WI38 (cell line): ENCODE measurements around the gene GAL3ST1.

Source experiments
- H3K4me3 ChIP-seq: 2 replicates; pipeline ENCODE4 v1.5.1; 2011; ENCODE audit warnings: low read depth, mild to moderate bottlenecking, control low read depth, low read length
- TF ChIP-seq, protein P1 (sequence below): IDR thresholded peaks from 2 replicates; pipeline ENCODE4 v1.5.1; 2012; ENCODE audit warnings: low read depth, mild to moderate bottlenecking, control low read depth, low read length

Gene GAL3ST1

GRCh38 chr22:30582788-30583545 is 8.5 kb upstream of the GAL3ST1 start:
- TF ChIP-seq, protein P1, sequence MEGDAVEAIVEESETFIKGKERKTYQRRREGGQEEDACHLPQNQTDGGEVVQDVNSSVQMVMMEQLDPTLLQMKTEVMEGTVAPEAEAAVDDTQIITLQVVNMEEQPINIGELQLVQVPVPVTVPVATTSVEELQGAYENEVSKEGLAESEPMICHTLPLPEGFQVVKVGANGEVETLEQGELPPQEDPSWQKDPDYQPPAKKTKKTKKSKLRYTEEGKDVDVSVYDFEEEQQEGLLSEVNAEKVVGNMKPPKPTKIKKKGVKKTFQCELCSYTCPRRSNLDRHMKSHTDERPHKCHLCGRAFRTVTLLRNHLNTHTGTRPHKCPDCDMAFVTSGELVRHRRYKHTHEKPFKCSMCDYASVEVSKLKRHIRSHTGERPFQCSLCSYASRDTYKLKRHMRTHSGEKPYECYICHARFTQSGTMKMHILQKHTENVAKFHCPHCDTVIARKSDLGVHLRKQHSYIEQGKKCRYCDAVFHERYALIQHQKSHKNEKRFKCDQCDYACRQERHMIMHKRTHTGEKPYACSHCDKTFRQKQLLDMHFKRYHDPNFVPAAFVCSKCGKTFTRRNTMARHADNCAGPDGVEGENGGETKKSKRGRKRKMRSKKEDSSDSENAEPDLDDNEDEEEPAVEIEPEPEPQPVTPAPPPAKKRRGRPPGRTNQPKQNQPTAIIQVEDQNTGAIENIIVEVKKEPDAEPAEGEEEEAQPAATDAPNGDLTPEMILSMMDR: no peak
- H3K4me3 ChIP-seq: no peak overlapping the region

DNA sequence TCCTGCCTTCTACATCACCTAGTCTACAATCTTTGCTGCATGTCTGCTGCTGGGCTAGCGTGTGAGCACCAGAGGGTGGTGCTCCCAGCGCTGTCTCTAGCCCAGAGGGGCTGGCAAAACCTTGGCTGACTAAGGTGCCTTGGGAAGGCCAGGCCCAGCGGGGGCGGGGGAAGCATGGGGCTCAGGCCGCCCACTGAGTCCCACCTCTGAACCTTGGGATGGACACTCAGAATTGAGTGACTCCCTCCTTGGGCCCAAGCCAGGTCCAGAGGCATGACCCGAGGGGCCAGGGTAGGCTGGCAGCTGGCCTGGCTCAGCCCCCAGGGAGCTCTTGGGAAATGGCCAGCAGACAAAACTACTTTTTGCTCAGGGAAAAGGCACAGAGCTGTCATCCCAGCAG is 7.6 kb upstream of the GAL3ST1 start:
- TF ChIP-seq, protein P1: no peak

GRCh38 chr22:30580896-30581295 is 6.4 kb upstream of the GAL3ST1 start:
- TF ChIP-seq, protein P1: no peak
- no peak overlapping the region for H3K4me3 ChIP-seq

More for the DNA sequence above, 7.6 kb upstream of the GAL3ST1 start:
- no peak overlapping the region for H3K4me3 ChIP-seq

GRCh38 chr22:30578481-30578880 is 4.0 kb upstream of the GAL3ST1 start:
- TF ChIP-seq, protein P1: no peak
- no peak overlapping the region for H3K4me3 ChIP-seq

DNA sequence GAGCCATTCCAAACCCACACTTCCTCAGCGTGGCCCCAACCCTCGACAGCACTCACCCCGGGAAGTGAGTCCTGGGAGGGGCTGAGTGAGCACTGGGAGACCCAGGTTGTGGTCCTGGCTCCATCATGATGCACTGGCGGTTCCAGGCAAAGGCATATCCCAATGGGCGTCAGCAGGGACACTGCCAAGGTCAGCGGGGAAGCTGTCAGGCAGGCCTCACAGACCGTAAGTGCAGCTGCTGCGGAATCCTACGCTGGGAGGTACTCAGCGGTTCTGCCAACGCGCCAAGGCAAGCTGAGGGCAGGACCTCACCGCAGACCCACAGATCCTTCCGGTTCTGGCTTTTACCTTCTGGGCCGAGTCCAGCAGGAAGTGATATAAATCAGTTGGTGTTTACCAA is 1.4 kb upstream of the GAL3ST1 start:
- TF ChIP-seq, protein P1: no peak
- no peak overlapping the region for H3K4me3 ChIP-seq

DNA sequence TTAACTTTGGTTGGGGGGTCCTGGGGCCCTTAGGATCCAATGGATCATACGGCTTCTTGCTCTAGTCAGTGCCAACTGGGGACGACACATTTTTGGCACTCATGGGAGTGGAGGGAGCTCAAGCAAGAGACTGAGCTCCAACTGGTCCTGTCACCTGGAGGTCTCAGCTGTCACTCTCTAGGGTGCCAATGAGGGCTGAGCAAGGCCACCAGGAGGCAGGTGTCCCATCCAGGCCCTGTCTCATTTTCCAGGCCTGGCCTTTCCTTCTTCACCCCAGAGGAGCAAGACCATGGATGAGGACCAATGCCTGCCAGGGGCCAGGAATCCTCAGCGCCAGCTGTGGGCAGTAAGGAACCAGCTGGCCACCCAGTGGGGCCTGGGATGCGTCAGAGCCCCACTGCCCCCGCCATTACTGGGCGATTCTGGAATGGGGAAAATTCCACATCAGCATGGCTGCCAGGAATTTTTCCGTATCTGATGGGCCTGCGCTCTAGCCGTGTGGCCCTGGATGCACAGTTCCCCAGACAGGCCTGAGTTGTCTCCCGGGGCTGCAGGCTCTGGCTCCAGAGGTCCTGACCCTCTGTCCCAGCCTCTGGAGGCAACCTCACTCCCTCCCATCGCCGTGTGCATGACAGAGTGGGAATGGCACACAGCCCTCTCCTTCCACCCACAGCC is 669 bp upstream of the GAL3ST1 start:
- TF ChIP-seq, protein P1: no peak

GRCh38 chr22:30573594-30574094 is 821 bp downstream of the GAL3ST1 start:
- H3K4me3 ChIP-seq: no peak overlapping the region
- TF ChIP-seq, protein P1: no peak

More for the DNA sequence above, 669 bp upstream of the GAL3ST1 start:
- no peak overlapping the region for H3K4me3 ChIP-seq
